Spleen (tissue), 11 donors: ENCODE results near the gene EXOC4. TPM values are rescaled to one million over a fixed set of nuclear protein-coding genes. Genes with fewer than 3 reads are reported as not detected.

Source experiments
- DNase-seq: peaks from one replicate; pipeline ENCODE4 v3.0.0-alpha.2; 2020
- H3K27ac ChIP-seq, 8 donors: fragments of 200-600 bp; sonication (generic) in 7 of 8; 1 replicate in 4 of 8; 2 replicates in 4 of 8; pipeline versions ENCODE4 v1.5.0 to v1.8.0; 2016 to 2021; ENCODE audit warnings: inconsistent platforms in 4 of 8, mild to moderate bottlenecking in 4 of 8, moderate library complexity in 1 of 8
- H3K27me3 ChIP-seq, 7 donors: fragments of 200-600 bp; sonication (generic) in 6 of 7; replicated peaks in 1 of 7; 1 replicate in 4 of 7; 2 replicates in 3 of 7; pipeline versions ENCODE4 v1.5.0 to v1.8.0; 2016 to 2021; ENCODE audit warnings: inconsistent platforms in 3 of 7, mild to moderate bottlenecking in 1 of 7
- H3K36me3 ChIP-seq, 6 donors: fragments of 200-600 bp; sonication (generic) in 5 of 6; 1 replicate in 4 of 6; 2 replicates in 2 of 6; pipeline versions ENCODE4 v1.5.0 to v1.8.0; 2016 to 2021; ENCODE audit warnings: inconsistent platforms in 2 of 6
- H3K4me1 ChIP-seq, 6 donors: fragments of 200-600 bp; sonication (generic) in 5 of 6; 1 replicate in 3 of 6; 2 replicates in 3 of 6; pipeline versions ENCODE4 v1.5.0 to v1.8.0; 2016 to 2021; ENCODE audit warnings: inconsistent platforms in 3 of 6
- H3K4me3 ChIP-seq, 8 donors: fragments of 200-600 bp; sonication (generic) in 7 of 8; 1 replicate in 4 of 8; 2 replicates in 4 of 8; pipeline versions ENCODE4 v1.5.0 to v1.8.0; 2016 to 2021; ENCODE audit warnings: inconsistent platforms in 4 of 8, mild to moderate bottlenecking in 4 of 8, moderate library complexity in 2 of 8
- H3K9me3 ChIP-seq, 8 donors: fragments of 200-600 bp; sonication (generic) in 7 of 8; 1 replicate in 4 of 8; 2 replicates in 4 of 8; pipeline versions ENCODE4 v1.5.0 to v1.8.0; 2016 to 2021; ENCODE audit warnings: inconsistent platforms in 4 of 8
- CTCF ChIP-seq, 11 experiments: fragments of 200-600 bp in 7 of 11; fragments of 450-650 bp in 4 of 11; sonication (generic) in 4 of 11; IDR thresholded peaks in 8 of 11; conservative IDR thresholded peaks in 3 of 11; 1 replicate in 7 of 11; 2 replicates in 4 of 11; pipeline versions ENCODE4 v1.4.0 to v1.8.0; 2016 to 2021; ENCODE audit warnings: antibody characterized with exemption in 11 of 11, inconsistent platforms in 4 of 11, mild to moderate bottlenecking in 1 of 11
- POLR2A ChIP-seq, 3 donors: fragments of 450-650 bp; IDR thresholded peaks; one replicate each; pipeline ENCODE4 v1.5.1; 2017; ENCODE audit warnings: antibody characterized with exemption in 3 of 3, mild to moderate bottlenecking in 1 of 3
- POLR2AphosphoS5 ChIP-seq, 3 donors: sonication (generic); formaldehyde crosslinking; IDR thresholded peaks; one replicate each; pipeline ENCODE4 v1.5.1; 2017; ENCODE audit warnings: antibody characterized with exemption in 3 of 3
- WGBS, 5 donors: extraction: QIAGEN DNeasy Blood & Tissue Kit in 3 of 5; methylation state at CpG; one replicate each; pipeline versions ENCODE4 v1.1.5 to v1.1.7; 2013 to 2018; 5-methylcytosine and 5-hydroxymethylcytosine counted together
- intact Hi-C: fragments of 100-400 bp; cut with DNase I; formaldehyde crosslinking; loops from one replicate; pipeline ENCODE4 v1.15.0; 2023; ENCODE audit warnings: low total_unique reads
- polyA plus RNA-seq, 3 donors: library from polyadenylated mRNA; stranded (reverse); fragments of 200-250 nt; gene quantifications; one replicate each; pipeline ENCODE4 v1.2.1, GENCODE V29; 2013
- total RNA-seq, 7 donors: library from RNA; depleted of rRNA in 3 of 7; stranded (reverse); fragments of >200 nt in 3 of 7; fragmentation: NEBNext Ultra II Directional in 4 of 7; extraction: Animal tissue kit (Norgen Biotek cat#: 25700) in 4 of 7; gene quantifications; one replicate each; pipeline versions ENCODE4 v1.1.0 to v1.2.1, GENCODE V29; 2016 to 2021
- donor health status: healthy with polysubstance abuse.
- donor health status: DM: no; HTN: no; CAD: no; lungs with moderate emphysema.
- donor health status: DM: no; HTN: no; CAD: no.
- donor health status: Bipolar disorder and iron deficiency.
- donor health status: healthy.
- donor health status: DM: no; HTN: no; CAD: no.
- donor health status: DM: yes; HTN: yes; CAD: no.

Gene EXOC4
- total and polyA plus RNA-seq, 10 donors = 14.1 to 138 (median 102) TPM

- Histone ChIP-seq H3K9me3 (no peaks in the 10 kb centered on the region), H3K4me1 (no peaks in the 10 kb centered on the region), H3K36me3 (peaks cover 0 to 30% (median 2%) of the 10 kb centered on the region in 6 donors), H3K4me3 (no peak overlapping the region), H3K27ac (no peak overlapping the region), H3K27me3 (no peaks in the 10 kb centered on the region)
- no peak for TF ChIP-seq CTCF (IDR thresholded peaks at IDR 0.05 in 8 of 11, conservative IDR thresholded peaks at IDR 0.05 in 3 of 11)
- TF ChIP-seq POLR2AphosphoS5 (IDR thresholded peaks at IDR 0.05) = no peak
- TF ChIP-seq POLR2A (IDR thresholded peaks at IDR 0.05) = no peak
- DNase-seq = no peak
- 96 to 99% (median 97%) methylated on average over 3 of the region's 3 CpGs for WGBS, 5 donors
- intact Hi-C loops = no loop called here
These were observed 42.6 kb downstream of the EXOC4 start for GRCh38 chr7:133295484-133295883.

- DNase-seq = no peak
- intact Hi-C loops = no loop called here
- H3K9me3 ChIP-seq = no peaks in the 10 kb centered on the region
- peaks cover 0 to 14% (median 0%) of the 10 kb centered on the region in 6 donors for H3K36me3 ChIP-seq
- no peak for TF ChIP-seq POLR2AphosphoS5 (IDR thresholded peaks at IDR 0.05)
- no peak for TF ChIP-seq POLR2A (IDR thresholded peaks at IDR 0.05)
- no peak for TF ChIP-seq CTCF (IDR thresholded peaks at IDR 0.05 in 8 of 11, conservative IDR thresholded peaks at IDR 0.05 in 3 of 11)
- no peaks in the 10 kb centered on the region for H3K27me3 ChIP-seq
- H3K4me3 ChIP-seq = no peak overlapping the region
- H3K27ac ChIP-seq = no peak overlapping the region
- peaks cover 0 to 4% (median 0%) of the 10 kb centered on the region in 6 donors for H3K4me1 ChIP-seq
- 90 to 98% (median 97%) methylated on average over 1 of the region's 1 CpG for WGBS, 5 donors
These were observed 44.2 kb downstream of the EXOC4 start for GRCh38 chr7:133297093-133297492.

- Histone ChIP-seq H3K9me3 (no peaks in the 10 kb centered on the region), H3K27me3 (no peaks in the 10 kb centered on the region), H3K4me1 (peaks cover 0 to 4% (median 0%) of the 10 kb centered on the region in 6 donors), H3K27ac (no peak overlapping the region), H3K4me3 (no peak overlapping the region), H3K36me3 (peaks cover 0 to 7% (median 0%) of the 10 kb centered on the region in 6 donors)
- no peak for DNase-seq
- 94 to 97% (median 96%) methylated on average over 5 of the region's 5 CpGs for WGBS, 5 donors
- intact Hi-C loops = no loop called here
- TF ChIP-seq CTCF (IDR thresholded peaks at IDR 0.05 in 8 of 11, conservative IDR thresholded peaks at IDR 0.05 in 3 of 11) (no peak), POLR2A (IDR thresholded peaks at IDR 0.05) (no peak), POLR2AphosphoS5 (IDR thresholded peaks at IDR 0.05) (no peak)
These were observed 45.2 kb downstream of the EXOC4 start for GRCh38 chr7:133298080-133298479.

- DNase-seq = no peak
- Histone ChIP-seq H3K36me3 (no peaks in the 10 kb centered on the region), H3K9me3 (no peaks in the 10 kb centered on the region), H3K4me1 (peaks cover 0 to 4% (median 0%) of the 10 kb centered on the region in 6 donors), H3K27ac (no peak overlapping the region), H3K4me3 (no peak overlapping the region), H3K27me3 (no peaks in the 10 kb centered on the region)
- intact Hi-C loops = no loop called here
- 91 to 100% (median 100%) methylated on average over 1 of the region's 1 CpG for WGBS, 5 donors
- no peak for TF ChIP-seq CTCF (IDR thresholded peaks at IDR 0.05 in 8 of 11, conservative IDR thresholded peaks at IDR 0.05 in 3 of 11)
- TF ChIP-seq POLR2A (IDR thresholded peaks at IDR 0.05) = no peak
- TF ChIP-seq POLR2AphosphoS5 (IDR thresholded peaks at IDR 0.05) = no peak
These were observed 46.8 kb downstream of the EXOC4 start for GRCh38 chr7:133299676-133300075.
